HG03066 (cell line): Measurements from ENCODE around the gene EME2.

Experiments used
- ATAC-seq: cut with Tn5 transposase; IDR thresholded peaks from one replicate; pipeline ENCODE4 v1.9.1; 2021; ENCODE audit warnings: low read depth; ENCODE audit not compliant: unreplicated experiment

EME2 gene

DNA sequence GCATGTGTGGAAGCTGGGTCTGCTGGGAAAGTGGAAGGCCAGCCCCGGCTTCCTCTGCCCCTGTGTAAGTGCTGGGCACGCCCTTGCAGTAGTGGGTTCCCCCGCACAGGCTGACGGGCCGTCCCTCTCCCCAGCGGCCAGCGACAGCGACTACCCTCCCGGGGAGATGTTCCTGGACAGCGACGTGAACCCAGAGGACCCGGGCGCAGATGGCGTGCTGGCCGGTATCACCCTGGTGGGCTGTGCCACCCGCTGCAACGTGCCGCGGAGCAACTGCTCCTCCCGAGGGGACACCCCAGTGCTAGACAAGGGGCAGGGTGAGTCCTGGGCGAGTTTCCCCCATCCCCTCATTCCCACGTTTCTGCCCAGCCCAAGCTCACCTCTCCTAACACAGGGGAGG, 6.8 kb upstream of the EME2 start:
- ATAC-seq: no peak

DNA sequence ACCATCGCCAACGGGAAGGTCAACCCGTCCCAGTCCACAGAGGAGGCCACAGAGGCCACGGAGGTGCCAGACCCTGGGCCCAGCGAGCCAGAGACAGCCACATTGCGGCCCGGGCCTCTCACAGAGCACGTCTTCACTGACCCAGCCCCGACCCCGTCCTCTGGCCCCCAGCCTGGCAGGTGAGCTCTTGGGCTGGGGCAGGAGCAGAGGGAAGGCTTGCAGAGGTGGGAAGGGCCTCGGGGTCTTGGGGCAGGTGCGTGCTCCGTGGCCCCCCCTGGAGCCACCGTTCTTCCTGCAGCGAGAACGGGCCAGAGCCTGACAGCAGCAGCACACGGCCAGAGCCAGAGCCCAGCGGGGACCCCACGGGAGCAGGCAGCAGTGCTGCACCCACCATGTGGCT, 6.4 kb upstream of the EME2 start:
- ATAC-seq: no peak

DNA sequence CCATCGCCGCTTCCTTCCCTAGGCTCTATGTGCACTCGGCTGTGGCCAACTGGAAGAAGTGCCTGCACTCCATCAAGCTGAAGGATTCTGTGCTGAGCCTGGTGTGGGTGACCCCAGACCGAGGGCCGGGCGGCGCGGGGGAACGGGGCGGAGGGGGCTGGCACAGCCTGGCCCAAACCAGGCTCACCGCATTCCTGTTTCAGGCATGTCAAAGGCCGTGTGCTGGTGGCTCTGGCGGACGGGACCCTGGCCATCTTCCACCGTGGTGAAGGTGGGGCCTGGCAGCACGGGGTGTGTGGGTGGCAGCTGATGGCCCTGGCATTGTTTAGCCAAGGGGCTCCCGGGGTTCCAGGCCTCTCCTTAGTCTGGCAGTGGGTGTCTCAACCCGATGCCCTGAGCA, 5.9 kb upstream of the EME2 start:
- no peak for ATAC-seq

DNA sequence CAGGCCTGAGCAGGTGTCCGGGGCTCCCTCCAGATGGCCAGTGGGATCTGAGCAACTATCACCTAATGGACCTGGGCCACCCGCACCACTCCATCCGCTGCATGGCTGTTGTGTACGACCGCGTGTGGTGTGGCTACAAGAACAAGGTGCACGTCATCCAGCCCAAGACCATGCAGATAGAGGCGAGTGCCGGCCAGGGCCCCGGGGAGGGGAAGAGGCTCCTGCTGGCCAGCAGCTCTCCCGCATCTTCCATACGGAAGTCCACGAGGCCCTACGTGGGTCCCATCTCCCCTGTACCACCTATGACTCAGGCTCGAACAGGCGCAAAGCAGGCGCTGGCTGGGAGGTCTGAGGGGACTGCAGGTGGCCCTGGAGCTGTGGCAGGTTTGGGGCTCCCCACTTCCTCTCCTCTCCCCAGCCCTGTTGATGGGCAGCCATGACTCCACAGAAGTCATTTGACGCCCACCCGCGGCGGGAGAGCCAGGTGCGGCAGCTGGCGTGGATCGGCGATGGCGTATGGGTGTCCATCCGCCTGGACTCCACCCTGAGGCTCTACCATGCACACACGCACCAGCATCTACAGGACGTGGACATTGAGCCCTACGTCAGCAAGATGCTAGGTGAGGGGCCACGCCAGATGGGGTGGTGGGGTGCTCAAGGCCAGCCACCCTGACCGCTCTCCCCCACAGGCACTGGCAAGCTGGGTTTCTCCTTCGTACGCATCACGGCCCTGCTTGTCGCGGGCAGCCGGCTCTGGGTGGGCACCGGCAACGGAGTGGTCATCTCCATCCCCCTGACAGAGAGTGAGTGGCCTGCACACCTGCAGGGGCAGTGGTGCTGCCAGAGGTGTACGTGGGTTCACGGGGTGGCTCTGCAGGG, 5.3 kb upstream of the EME2 start:
- no peak for ATAC-seq

GRCh38 chr16:1768061-1768766, 4.4 kb upstream of the EME2 start:
- ATAC-seq: no peak

- no peak for ATAC-seq
Measured at GRCh38 chr16:1768767-1769401, 3.7 kb upstream of the EME2 start.

DNA sequence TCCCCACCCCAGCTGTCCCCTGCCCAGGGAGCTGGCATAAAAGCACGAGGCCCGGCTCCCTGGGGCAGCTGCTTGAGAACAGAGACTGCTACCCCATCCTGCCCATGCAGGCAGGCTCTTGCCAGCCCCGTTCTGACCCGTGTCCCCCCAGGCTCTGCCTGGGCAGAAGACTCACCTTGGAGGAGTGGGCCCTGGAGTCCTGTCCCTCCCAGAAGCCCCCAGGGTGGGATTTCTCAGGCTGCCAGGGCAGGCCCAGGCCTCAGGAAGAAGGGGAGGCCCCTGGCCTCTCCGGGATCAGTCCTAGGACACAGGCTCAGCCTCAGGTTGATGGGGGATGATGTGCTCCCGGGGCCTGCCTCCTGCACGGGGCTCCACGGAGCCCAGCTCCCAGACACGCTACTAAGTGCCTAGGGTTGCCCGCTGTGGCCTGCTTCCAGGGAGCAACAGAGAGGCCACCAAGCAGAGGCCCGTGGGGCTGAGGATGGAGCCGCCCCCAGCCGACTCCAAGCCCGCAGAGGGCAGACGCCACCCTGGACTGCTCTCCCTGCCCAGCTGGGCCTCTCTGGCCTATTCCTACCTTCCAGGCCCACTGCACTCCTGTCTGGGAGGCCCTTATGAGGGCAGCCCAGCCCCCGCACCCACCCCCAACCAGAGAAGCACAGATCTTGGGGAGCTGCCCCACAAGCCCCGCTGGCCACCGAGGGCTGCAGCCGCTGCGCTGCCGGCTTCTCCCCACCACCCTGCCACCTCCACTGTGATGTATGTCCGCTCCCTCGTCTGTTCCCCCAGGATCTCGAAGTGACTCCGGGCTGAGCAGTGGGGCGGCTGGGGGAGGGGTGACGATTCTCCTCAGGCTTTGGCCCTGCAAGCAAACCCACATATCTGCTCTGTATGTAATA, 3.0 kb upstream of the EME2 start:
- no peak for ATAC-seq

GRCh38 chr16:1770328-1771187, 2.1 kb upstream of the EME2 start:
- no peak for ATAC-seq

- ATAC-seq: no peak
Measured at GRCh38 chr16:1771188-1771863, 1.3 kb upstream of the EME2 start, which contains the start of gene NME3. NME3 (minus strand) TSS chr16:1771543; CDS start chr16:1771534, 9 bp downstream.

- ATAC-seq: no peak
Measured at GRCh38 chr16:1771864-1772361, 697 bp upstream of the EME2 start.

GRCh38 chr16:1772908-1773702, 495 bp downstream of the EME2 start, which contains the start of gene MRPS34:
MRPS34 (minus strand) TSS chr16:1773134; CDS start chr16:1773119, 15 bp downstream.
- ATAC-seq: peak; percentile 42

DNA sequence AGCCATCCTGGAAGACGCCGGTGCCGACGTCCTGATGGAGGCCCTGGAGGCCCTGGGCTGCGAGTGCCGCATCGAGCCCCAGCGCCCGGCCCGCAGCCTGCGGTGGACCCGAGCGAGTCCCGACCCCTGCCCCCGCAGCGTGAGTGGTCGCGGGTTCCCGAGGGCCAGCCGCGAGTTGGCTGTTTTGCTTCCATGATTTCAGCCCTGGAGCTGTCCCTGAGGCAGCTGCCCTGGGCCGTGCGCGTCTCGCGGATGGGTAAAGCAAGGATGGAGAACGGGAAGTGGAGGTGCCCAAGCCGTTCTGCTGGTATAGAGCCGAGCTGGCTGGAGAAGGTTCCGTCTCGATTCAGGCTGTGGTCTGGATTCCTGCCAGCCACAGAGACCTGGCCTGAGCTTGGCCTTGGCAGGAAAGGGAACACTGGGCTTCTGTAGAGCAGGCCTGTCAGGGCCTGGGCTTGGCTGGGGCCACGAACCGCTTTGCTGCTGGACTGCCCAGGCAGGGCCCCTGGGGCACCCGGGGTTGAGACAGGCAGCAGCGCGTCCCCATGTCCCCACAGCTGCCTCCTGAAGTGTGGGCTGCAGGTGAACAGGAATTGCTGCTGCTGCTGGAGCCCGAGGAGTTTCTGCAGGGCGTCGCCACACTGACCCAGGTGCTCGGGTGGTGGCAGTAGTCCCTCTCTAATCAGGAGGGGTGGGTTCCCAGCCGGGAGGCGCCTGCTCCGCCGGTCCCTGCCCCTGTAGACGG, 1.3 kb downstream of the EME2 start:
- ATAC-seq: peak; percentile 13

DNA sequence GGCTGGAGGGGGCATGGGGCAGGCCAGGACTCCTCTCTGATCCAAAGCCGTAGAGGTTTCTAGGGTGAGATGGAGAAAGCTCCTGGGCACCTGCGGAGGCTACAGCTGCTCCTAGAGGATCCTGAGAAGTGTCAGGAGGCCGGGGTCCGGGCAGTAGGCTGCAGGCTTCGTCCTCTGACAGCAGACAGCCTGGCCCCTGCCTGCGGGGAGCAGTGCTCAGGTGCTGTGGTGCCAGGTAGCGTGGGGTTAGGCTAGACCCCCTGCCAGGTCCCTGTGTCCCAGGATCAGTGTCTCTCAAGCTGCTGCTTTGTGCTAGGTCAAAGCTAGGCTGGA, 1.8 kb downstream of the EME2 start:
- no peak for ATAC-seq

- no peak for ATAC-seq
Measured at GRCh38 chr16:1775006-1775845, 2.6 kb downstream of the EME2 start.

- ATAC-seq: no peak
Measured at GRCh38 chr16:1775846-1776671, 3.4 kb downstream of the EME2 start.

DNA sequence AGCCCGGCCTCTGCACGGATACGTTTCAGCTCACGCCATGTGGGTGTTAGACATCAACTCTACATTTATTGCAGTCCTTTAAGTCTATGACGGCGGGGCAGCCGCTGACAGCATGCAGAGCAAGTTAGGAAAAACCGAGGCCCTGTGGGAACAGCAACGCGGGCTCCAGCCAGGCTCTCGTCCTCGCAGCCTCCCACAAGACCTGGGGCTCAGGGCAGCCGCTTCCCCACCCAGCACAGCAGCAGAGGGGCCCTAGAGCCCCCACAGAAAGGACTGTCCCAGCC, 4.0 kb downstream of the EME2 start:
- no peak for ATAC-seq
